Endodermal cell (in vitro differentiated cells): Measurements from ENCODE around the gene HOXB2. TPM values are rescaled to one million over a fixed set of nuclear protein-coding genes. Genes with fewer than 3 reads are reported as not detected.
A peak's percentile ranks its signal among the peaks of the same experiment; 100 is the strongest.

ENCODE experiments used
- DNase-seq: peaks from one replicate; pipeline ENCODE4 v3.0.0-alpha.2; 2017
- H3K27ac ChIP-seq: 2 replicates; pipeline ENCODE4 v1.5.1; 2013; ENCODE audit warnings: mild to moderate bottlenecking, low read depth, low read length, moderate library complexity
- H3K27me3 ChIP-seq: 2 replicates; pipeline ENCODE4 v1.6.1; 2013; ENCODE audit warnings: mild to moderate bottlenecking, low read length, moderate library complexity; ENCODE audit not compliant: insufficient read depth, control insufficient read depth, poor library complexity, severe bottlenecking
- H3K36me3 ChIP-seq: 2 replicates; pipeline ENCODE4 v1.7.0; 2013; ENCODE audit warnings: mild to moderate bottlenecking, low read length, moderate library complexity; ENCODE audit not compliant: control insufficient read depth, insufficient read depth
- H3K4me1 ChIP-seq: one replicate; pipeline ENCODE4 v1.7.0; 2013; ENCODE audit warnings: low read length; ENCODE audit not compliant: control insufficient read depth, insufficient read depth
- H3K4me3 ChIP-seq: 2 replicates; pipeline ENCODE4 v1.5.1; 2013; ENCODE audit warnings: mild to moderate bottlenecking, low read length, moderate library complexity
- H3K9ac ChIP-seq: 2 replicates; pipeline ENCODE4 v1.6.1; 2013; ENCODE audit warnings: mild to moderate bottlenecking, low read length, moderate library complexity; ENCODE audit not compliant: poor library complexity, severe bottlenecking; ENCODE audit errors: extremely low read depth
- H3K9me3 ChIP-seq: 2 replicates; pipeline ENCODE4 v1.6.1; 2013; ENCODE audit warnings: mild to moderate bottlenecking, low read length, moderate library complexity; ENCODE audit not compliant: control insufficient read depth
- H3K27ac Mint-ChIP-seq: 2 replicates; pipeline ENCODE4 v1.8.0; 2020; ENCODE audit warnings: mixed read lengths
- H3K27me3 Mint-ChIP-seq: 2 replicates; pipeline ENCODE4 v1.8.0; 2021; ENCODE audit warnings: mild to moderate bottlenecking, mixed read lengths; ENCODE audit not compliant: insufficient read depth
- H3K36me3 Mint-ChIP-seq: 2 replicates; pipeline ENCODE4 v1.8.0; 2020; ENCODE audit warnings: low read depth, mixed read lengths
- H3K4me1 Mint-ChIP-seq: 2 replicates; pipeline ENCODE4 v1.8.0; 2020; ENCODE audit warnings: mixed read lengths
- H3K4me3 Mint-ChIP-seq: 2 replicates; pipeline ENCODE4 v1.8.0; 2020; ENCODE audit warnings: mild to moderate bottlenecking, moderate library complexity, mixed read lengths
- H3K9me3 Mint-ChIP-seq: 2 replicates; pipeline ENCODE4 v1.8.0; 2020; ENCODE audit warnings: mild to moderate bottlenecking, mixed read lengths
- WGBS, 2 experiments: methylation state at CpG; one replicate each; pipeline versions ENCODE4 v1.1.5 to v1.1.7; 2013; ENCODE audit warnings: missing lambda C conversion rate in 2 of 2, mixed read lengths in 1 of 2; ENCODE audit not compliant: insufficient coverage in 1 of 2, insufficient read length in 1 of 2; 5-methylcytosine and 5-hydroxymethylcytosine counted together
- total RNA-seq, 2 donors: library from RNA; stranded (reverse); fragmentation: NEBNext Ultra II Directional in 1 of 2; extraction: Animal tissue kit (Norgen Biotek cat#: 25700) in 1 of 2; gene quantifications; 2 replicates in 1 of 2; 3 replicates in 1 of 2; pipeline ENCODE4 v1.2.1, GENCODE V29; 2021
- TF ChIP-seq, protein P1 (sequence below): fragments of 200-600 bp; sonication (generic); conservative IDR thresholded peaks from 2 replicates; pipeline ENCODE4 v1.5.0; 2021; ENCODE audit warnings: antibody characterized with exemption, mild to moderate bottlenecking

HOXB2 gene
- total RNA-seq, 2 donors from 2014 or later = 0.22 TPM; not detected in 1

DNA sequence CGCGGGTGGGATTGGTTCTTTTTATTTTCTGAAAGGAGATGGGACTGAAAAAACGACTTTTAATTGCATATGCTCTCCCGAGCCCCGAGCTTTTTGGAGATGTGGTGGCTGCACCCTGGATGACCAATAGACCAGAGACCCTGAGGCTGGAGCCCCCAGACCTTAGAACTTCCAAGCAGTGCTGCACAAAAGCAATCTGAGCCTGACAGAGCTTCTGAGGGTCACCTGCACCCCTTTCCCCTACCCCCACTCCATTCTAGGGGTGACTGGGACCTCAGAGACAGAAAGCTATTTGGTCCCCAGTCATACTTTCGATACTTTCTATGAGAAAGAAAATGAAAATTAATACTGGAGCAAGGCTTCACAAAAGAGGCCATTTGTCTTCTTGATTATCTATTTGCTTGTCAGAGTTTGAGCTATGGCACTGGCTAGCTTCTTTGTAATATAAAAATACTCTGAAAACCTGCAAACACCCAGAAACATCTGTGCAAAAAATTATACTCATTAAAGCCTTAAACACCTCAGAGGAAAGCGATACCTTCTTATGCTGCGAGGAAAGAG lies 29.7 kb upstream of the HOXB2 start:
- Mint-ChIP-seq H3K36me3 (no peaks in the 10 kb centered on the region), H3K27ac (no peak overlapping the region), H3K27me3 (peaks cover 28% of the 10 kb centered on the region), H3K9me3 (no peaks in the 10 kb centered on the region), H3K4me3 (no peak overlapping the region), H3K4me1 (peaks cover 17% of the 10 kb centered on the region)
- 22 to 23% methylated on average over 6 to 8 of the region's 8 CpGs for WGBS, 2 experiments
- no peak for DNase-seq
- H3K9ac ChIP-seq = no peak overlapping the region
- no peak overlapping the region for H3K4me3 ChIP-seq
- peak overlapping the region; percentile 37 for H3K27ac ChIP-seq
- H3K36me3 ChIP-seq = no peaks in the 10 kb centered on the region
- H3K27me3 ChIP-seq = peaks cover 99% of the 10 kb centered on the region
- H3K4me1 ChIP-seq = peaks cover 11% of the 10 kb centered on the region
- H3K9me3 ChIP-seq = no peaks in the 10 kb centered on the region
- TF ChIP-seq, protein P1, sequence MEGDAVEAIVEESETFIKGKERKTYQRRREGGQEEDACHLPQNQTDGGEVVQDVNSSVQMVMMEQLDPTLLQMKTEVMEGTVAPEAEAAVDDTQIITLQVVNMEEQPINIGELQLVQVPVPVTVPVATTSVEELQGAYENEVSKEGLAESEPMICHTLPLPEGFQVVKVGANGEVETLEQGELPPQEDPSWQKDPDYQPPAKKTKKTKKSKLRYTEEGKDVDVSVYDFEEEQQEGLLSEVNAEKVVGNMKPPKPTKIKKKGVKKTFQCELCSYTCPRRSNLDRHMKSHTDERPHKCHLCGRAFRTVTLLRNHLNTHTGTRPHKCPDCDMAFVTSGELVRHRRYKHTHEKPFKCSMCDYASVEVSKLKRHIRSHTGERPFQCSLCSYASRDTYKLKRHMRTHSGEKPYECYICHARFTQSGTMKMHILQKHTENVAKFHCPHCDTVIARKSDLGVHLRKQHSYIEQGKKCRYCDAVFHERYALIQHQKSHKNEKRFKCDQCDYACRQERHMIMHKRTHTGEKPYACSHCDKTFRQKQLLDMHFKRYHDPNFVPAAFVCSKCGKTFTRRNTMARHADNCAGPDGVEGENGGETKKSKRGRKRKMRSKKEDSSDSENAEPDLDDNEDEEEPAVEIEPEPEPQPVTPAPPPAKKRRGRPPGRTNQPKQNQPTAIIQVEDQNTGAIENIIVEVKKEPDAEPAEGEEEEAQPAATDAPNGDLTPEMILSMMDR = no peak

DNA sequence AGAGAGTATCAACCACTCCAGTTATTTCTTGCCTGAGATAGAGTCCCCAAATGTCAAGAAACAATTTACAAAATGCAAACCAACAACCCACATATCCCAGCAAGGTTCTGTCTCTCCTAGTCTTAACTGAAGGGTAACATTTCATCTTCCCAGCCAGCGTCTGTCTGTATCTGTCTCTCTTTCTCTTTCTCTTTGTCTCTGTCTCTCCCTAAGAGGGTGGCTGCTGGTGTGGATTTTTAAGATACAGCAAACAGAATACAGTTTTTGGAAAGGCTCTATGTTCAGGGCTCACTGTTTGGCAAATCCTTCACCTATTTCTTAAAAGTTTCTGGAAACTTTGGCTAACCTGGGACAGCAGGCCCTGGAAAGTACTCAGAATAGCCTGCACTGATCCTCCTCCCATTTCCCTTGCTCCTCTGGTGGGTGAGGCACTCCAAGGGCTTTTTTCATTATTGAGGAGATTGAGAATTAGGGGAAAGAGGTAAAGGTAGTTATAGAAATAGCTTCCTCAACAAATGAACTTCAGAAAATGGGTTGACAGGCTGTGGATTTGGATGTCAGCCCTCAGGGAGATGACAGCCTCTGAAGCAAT lies 27.0 kb upstream of the HOXB2 start:
- H3K27me3 ChIP-seq = peaks cover 100% of the 10 kb centered on the region
- Mint-ChIP-seq H3K4me1 (peaks cover 16% of the 10 kb centered on the region), H3K36me3 (no peaks in the 10 kb centered on the region), H3K4me3 (no peak overlapping the region), H3K27me3 (peaks cover 4% of the 10 kb centered on the region), H3K27ac (no peak overlapping the region), H3K9me3 (no peaks in the 10 kb centered on the region)
- peaks cover 13% of the 10 kb centered on the region for H3K4me1 ChIP-seq
- H3K36me3 ChIP-seq = no peaks in the 10 kb centered on the region
- DNase-seq = no peak
- H3K9ac ChIP-seq = no peak overlapping the region
- WGBS, 2 experiments = 14% methylated on average over 1 of the region's 1 CpG; no CpG with 5 or more reads in 1 of the 2 experiments
- TF ChIP-seq, protein P1 = no peak
- H3K9me3 ChIP-seq = peaks cover 5% of the 10 kb centered on the region
- no peak overlapping the region for H3K27ac ChIP-seq
- no peak overlapping the region for H3K4me3 ChIP-seq

DNA sequence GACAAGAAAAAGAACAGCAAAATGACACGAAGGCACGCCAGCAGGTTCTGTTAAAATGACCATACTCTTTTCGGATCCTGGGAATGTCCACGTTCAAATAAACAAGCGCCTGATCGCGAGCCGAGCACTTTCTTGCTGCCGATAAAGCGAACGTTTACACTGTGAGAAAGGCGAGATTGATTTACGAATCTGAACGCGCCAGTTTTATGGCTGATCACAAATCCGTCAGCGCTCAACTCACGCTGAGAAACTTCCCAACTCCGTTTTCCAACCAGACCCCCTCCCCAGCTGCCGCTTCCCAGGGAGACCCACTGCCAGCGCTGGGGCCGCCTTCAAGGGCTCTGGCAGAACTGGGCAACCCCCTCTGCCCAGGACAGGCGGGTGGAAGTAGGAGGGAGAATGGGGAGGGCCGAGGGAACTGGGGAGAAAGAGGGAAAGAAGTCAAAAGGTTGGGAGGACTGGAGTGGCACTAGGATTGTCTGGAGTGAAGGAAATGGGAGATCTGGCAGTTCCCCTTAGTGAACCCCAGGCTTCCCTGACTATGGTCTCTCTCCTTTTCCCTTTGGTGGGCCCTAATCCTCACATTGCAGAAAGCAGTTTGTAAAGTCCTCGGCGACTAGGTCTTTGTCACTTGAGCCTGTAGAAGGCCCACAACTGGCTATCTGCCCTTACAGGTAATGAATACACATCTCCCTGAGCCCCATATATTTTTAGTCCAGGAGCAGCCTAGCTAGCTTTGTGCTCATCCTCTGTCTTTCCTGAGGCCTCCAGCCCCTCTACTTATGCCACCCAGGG lies 26.3 kb upstream of the HOXB2 start:
- Histone ChIP-seq H3K27ac (no peak overlapping the region), H3K9ac (no peak overlapping the region)

More for the DNA sequence above, 26.3 kb upstream of the HOXB2 start:
- H3K4me1 Mint-ChIP-seq = peaks cover 16% of the 10 kb centered on the region
- WGBS, 2 experiments = 1 to 4% methylated on average over 15 to 26 of the region's 26 CpGs
- H3K36me3 Mint-ChIP-seq = no peaks in the 10 kb centered on the region
- H3K36me3 ChIP-seq = no peaks in the 10 kb centered on the region
- peaks cover 12% of the 10 kb centered on the region for H3K9me3 ChIP-seq
- peaks cover 13% of the 10 kb centered on the region for H3K4me1 ChIP-seq
- H3K4me3 ChIP-seq = peak overlapping the region; percentile 69
- H3K27ac Mint-ChIP-seq = no peak overlapping the region
- H3K9me3 Mint-ChIP-seq = no peaks in the 10 kb centered on the region
- TF ChIP-seq, protein P1 = no peak
- DNase-seq = peak; percentile 81
- H3K27me3 ChIP-seq = peaks cover 100% of the 10 kb centered on the region
- peak overlapping the region; percentile 27 for H3K4me3 Mint-ChIP-seq
- no peaks in the 10 kb centered on the region for H3K27me3 Mint-ChIP-seq
